Endothelial cell of umbilical vein (primary cell): ENCODE data around the gene EIF2S1. TPM values are rescaled to one million over a fixed set of nuclear protein-coding genes. Genes with fewer than 3 reads are reported as not detected.

Experiments used
- BruUV-seq: library from RNA; stranded (reverse); fragments of 400-500 nt; replicated peaks from 2 replicates; lab custom pipeline; 2021; lab: Mats Ljungman, UMichigan
- CTCF ChIA-PET: fragments of 300-600, 350-600 bp; sonication (Branson Sonifier 250); formaldehyde crosslinking; loops from one replicate; lab custom pipeline; 2021; ENCODE audit warnings: antibody characterized with exemption, inconsistent platforms; lab: Charles Lee
- POLR2A ChIA-PET: fragments of 300-600, 350-600 bp; sonication (Branson Sonifier 250); formaldehyde crosslinking; loops from one replicate; lab custom pipeline; 2021; ENCODE audit warnings: antibody characterized with exemption, inconsistent platforms; lab: Charles Lee
- DNase-seq: peaks from one replicate; pipeline ENCODE4 v3.0.0-alpha.2; 2011; ENCODE audit warnings: low read depth, low spot score
- FAIRE-seq: peaks from 2 replicates; lab custom pipeline; 2011; peaks lifted over from hg19 to GRCh38; lab: Jason Lieb, UNC
- H2AFZ ChIP-seq: 2 replicates; pipeline ENCODE4 v1.6.0; 2012; ENCODE audit warnings: low read depth, low read length, control low read depth, inconsistent platforms
- H3K27ac ChIP-seq: 2 replicates; pipeline ENCODE4 v1.5.1; 2011; ENCODE audit warnings: low read depth, mild to moderate bottlenecking, control low read depth, low read length, moderate library complexity; ENCODE audit not compliant: insufficient read depth
- H3K27me3 ChIP-seq, 2 experiments: 2 replicates each; pipeline versions ENCODE4 v1.6.0 to v1.6.1; 2011; ENCODE audit warnings: low read length in 2 of 2, mixed read lengths in 1 of 2; ENCODE audit not compliant: control insufficient read depth in 2 of 2, insufficient read depth in 2 of 2
- H3K36me3 ChIP-seq, 2 experiments: 2 replicates in 1 of 2; 3 replicates in 1 of 2; pipeline ENCODE4 v1.5.1; 2011; ENCODE audit warnings: low read length in 2 of 2, mild to moderate bottlenecking in 1 of 2, moderate library complexity in 1 of 2; ENCODE audit not compliant: control insufficient read depth in 2 of 2, insufficient read depth in 2 of 2; ENCODE audit errors: extremely low read depth in 1 of 2
- H3K4me1 ChIP-seq: 3 replicates; pipeline ENCODE4 v1.5.1; 2011; ENCODE audit warnings: mild to moderate bottlenecking, low read length; ENCODE audit not compliant: control insufficient read depth, insufficient read depth; ENCODE audit errors: extremely low read depth
- H3K4me2 ChIP-seq: 2 replicates; pipeline ENCODE4 v1.6.1; 2011; ENCODE audit warnings: low read length, control low read depth, mixed read lengths; ENCODE audit not compliant: insufficient read depth
- H3K4me3 ChIP-seq, 3 experiments: fragments of 200-600 bp in 1 of 3; sonication (generic), shearing (Covaris generic) in 1 of 3; replicated peaks in 1 of 3; 2 replicates each; pipeline ENCODE4 v1.5.1; 2011 to 2016; ENCODE audit warnings: control low read depth in 3 of 3, low read length in 3 of 3, mild to moderate bottlenecking in 2 of 3, inconsistent platforms in 1 of 3, low read depth in 1 of 3, moderate library complexity in 1 of 3; ENCODE audit not compliant: insufficient read depth in 1 of 3
- H3K79me2 ChIP-seq: 2 replicates; pipeline ENCODE4 v1.6.0; 2012; ENCODE audit warnings: low read length, inconsistent platforms; ENCODE audit not compliant: control insufficient read depth, insufficient read depth
- H3K9ac ChIP-seq: replicated peaks from 2 replicates; pipeline ENCODE3; 2011; ENCODE audit warnings: low read length, control low read depth; ENCODE audit not compliant: insufficient read depth; ENCODE audit errors: extremely low read depth
- H3K9me1 ChIP-seq: replicated peaks from 3 replicates; pipeline ENCODE4 v1.6.0; 2011; ENCODE audit warnings: mild to moderate bottlenecking, low read length; ENCODE audit not compliant: control insufficient read depth, insufficient read depth; ENCODE audit errors: extremely low read depth
- H3K9me3 ChIP-seq: replicated peaks from 2 replicates; pipeline ENCODE4 v1.5.1; 2012; ENCODE audit warnings: low read length, inconsistent platforms; ENCODE audit not compliant: control insufficient read depth, insufficient read depth
- H4K20me1 ChIP-seq: replicated peaks from 2 replicates; pipeline ENCODE3; 2011; ENCODE audit warnings: mild to moderate bottlenecking, low read length; ENCODE audit not compliant: control insufficient read depth, insufficient read depth; ENCODE audit errors: extremely low read depth
- EZH2 ChIP-seq: IDR thresholded peaks from 2 replicates; pipeline ENCODE4 v1.6.1; 2012; ENCODE audit warnings: borderline replicate concordance, low read depth, mild to moderate bottlenecking, moderate library complexity, low read length, inconsistent platforms; ENCODE audit not compliant: severe bottlenecking
- FOS ChIP-seq: IDR thresholded peaks from 2 replicates; pipeline ENCODE4 v1.6.1; 2011; ENCODE audit warnings: mild to moderate bottlenecking, low read length, moderate library complexity, borderline replicate concordance; ENCODE audit not compliant: insufficient read depth
- GATA2 ChIP-seq: IDR thresholded peaks from 2 replicates; pipeline ENCODE4 v1.7.0; 2011; ENCODE audit warnings: low read depth, mild to moderate bottlenecking, moderate library complexity, mixed read lengths, low read length; ENCODE audit not compliant: insufficient read length, insufficient read depth
- JUN ChIP-seq: IDR thresholded peaks from 2 replicates; pipeline ENCODE4 v1.6.1; 2011; ENCODE audit warnings: borderline replicate concordance, low read depth; ENCODE audit not compliant: insufficient read length, insufficient read depth
- MYC ChIP-seq: IDR thresholded peaks from one replicate; pipeline ENCODE4 v1.6.1; 2011; ENCODE audit warnings: mild to moderate bottlenecking, low read depth, low read length
- POLR2A ChIP-seq: IDR thresholded peaks from 2 replicates; pipeline ENCODE4 v1.6.1; 2012; ENCODE audit warnings: low read depth, mild to moderate bottlenecking, control low read depth, low read length
- POLR2AphosphoS5 ChIP-seq: IDR thresholded peaks from 2 replicates; pipeline ENCODE4 v1.6.1; 2012; ENCODE audit warnings: low read depth, mild to moderate bottlenecking, control low read depth, low read length, moderate library complexity; ENCODE audit not compliant: insufficient read depth
- dilution Hi-C: fragments of 300-500 bp; cut with MboI; formaldehyde crosslinking; loops from one replicate; pipeline ENCODE4 v1.15.0; 2019; ENCODE audit warnings: low sequenced_read_pairs; ENCODE audit not compliant: extremely low pct_ligation_motif_present
- intact Hi-C: fragments of 100-400 bp; cut with micrococcal nuclease; formaldehyde crosslinking; loops from one replicate; pipeline ENCODE4 v1.10.0; 2022
- polyA plus RNA-seq, 4 experiments: library from polyadenylated mRNA; depleted of rRNA in 3 of 4; stranded (reverse) in 3 of 4; unstranded in 1 of 4; fragments of >200 nt; gene quantifications; 2 replicates each; pipeline versions ENCODE4 v1.2.1 to v1.2.3, GENCODE V29; 2011 to 2012; ENCODE audit warnings: missing spikeins in 1 of 4
- total RNA-seq: library from RNA; stranded (reverse); gene quantifications from 2 replicates; pipeline ENCODE4 v1.2.3, GENCODE V29; 2021
- TF ChIP-seq, protein P1 (sequence below): IDR thresholded peaks from 2 replicates; pipeline ENCODE4 v1.6.1; 2011; ENCODE audit not compliant: insufficient read depth, insufficient read length
- TF ChIP-seq, protein P2 (sequence below), 2 donors: IDR thresholded peaks; 1 replicate in 1 of 2; 2 replicates in 1 of 2; pipeline ENCODE4 v1.5.1; 2011; ENCODE audit warnings: low read length in 2 of 2, mild to moderate bottlenecking in 2 of 2, moderate library complexity in 2 of 2, control low read depth in 1 of 2, inconsistent platforms in 1 of 2, low read depth in 1 of 2; ENCODE audit not compliant: insufficient read depth in 1 of 2; ENCODE audit errors: extremely low read depth in 1 of 2

Gene EIF2S1
- total and polyA plus RNA-seq, 2 donors (not counting 3 experiments of a cell fraction or from before 2014, with no cell fraction given) = 36.8 to 135 TPM

GRCh38 chr14:67391268-67391667 is 31.1 kb downstream of the EIF2S1 start:
- POLR2A ChIA-PET = no interaction called here
- CTCF ChIA-PET = interaction anchor here (1.1 to 1.7 kb wide), 2 partner anchors 27 to 180 kb away, joined by 4 to 5 read pairs; no protein-coding TSS in a partner anchor
- FAIRE-seq (no peak), DNase-seq (no peak)
- Histone ChIP-seq H3K9ac (no peak overlapping the region), H3K27me3 (no peaks in the 10 kb centered on the region), H3K36me3 (no peaks in the 10 kb centered on the region), H3K4me2 (no peak overlapping the region), H3K4me3 (no peak overlapping the region), H3K9me3 (no peaks in the 10 kb centered on the region), H3K79me2 (no peaks in the 10 kb centered on the region), H3K27ac (no peak overlapping the region), H4K20me1 (no peaks in the 10 kb centered on the region), H3K9me1 (no peaks in the 10 kb centered on the region), H2AFZ (no peak overlapping the region), H3K4me1 (peaks cover 12% of the 10 kb centered on the region)
- dilution Hi-C loops = no loop called here
- intact Hi-C loops = no loop called here
- no TSS peak for BruUV-seq
- TF ChIP-seq GATA2 (no peak), MYC (no peak), FOS (no peak), EZH2 (no peak), POLR2A (no peak), POLR2AphosphoS5 (no peak), JUN (no peak)
- TF ChIP-seq, protein P1, sequence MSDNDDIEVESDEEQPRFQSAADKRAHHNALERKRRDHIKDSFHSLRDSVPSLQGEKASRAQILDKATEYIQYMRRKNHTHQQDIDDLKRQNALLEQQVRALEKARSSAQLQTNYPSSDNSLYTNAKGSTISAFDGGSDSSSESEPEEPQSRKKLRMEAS = no peak
- TF ChIP-seq, protein P2, sequence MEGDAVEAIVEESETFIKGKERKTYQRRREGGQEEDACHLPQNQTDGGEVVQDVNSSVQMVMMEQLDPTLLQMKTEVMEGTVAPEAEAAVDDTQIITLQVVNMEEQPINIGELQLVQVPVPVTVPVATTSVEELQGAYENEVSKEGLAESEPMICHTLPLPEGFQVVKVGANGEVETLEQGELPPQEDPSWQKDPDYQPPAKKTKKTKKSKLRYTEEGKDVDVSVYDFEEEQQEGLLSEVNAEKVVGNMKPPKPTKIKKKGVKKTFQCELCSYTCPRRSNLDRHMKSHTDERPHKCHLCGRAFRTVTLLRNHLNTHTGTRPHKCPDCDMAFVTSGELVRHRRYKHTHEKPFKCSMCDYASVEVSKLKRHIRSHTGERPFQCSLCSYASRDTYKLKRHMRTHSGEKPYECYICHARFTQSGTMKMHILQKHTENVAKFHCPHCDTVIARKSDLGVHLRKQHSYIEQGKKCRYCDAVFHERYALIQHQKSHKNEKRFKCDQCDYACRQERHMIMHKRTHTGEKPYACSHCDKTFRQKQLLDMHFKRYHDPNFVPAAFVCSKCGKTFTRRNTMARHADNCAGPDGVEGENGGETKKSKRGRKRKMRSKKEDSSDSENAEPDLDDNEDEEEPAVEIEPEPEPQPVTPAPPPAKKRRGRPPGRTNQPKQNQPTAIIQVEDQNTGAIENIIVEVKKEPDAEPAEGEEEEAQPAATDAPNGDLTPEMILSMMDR (IDR thresholded peaks at IDR 0.05; ENCODE audit: extremely low read depth in 1 of 2, insufficient read depth in 1 of 2, low read depth in 1 of 2, low read length in 2 of 2) = no peak
